Activated CD4-positive, alpha-beta T cell treated with anti-CD3 and anti-CD28 coated beads, Interleukin-2, Interleukin-4, amounts not matched to agents 100 ng/mL and 50 ng/mL, durations not matched to agents 16 hours and 8 hours (primary cell): Measurements from ENCODE around the gene MYCBP2.
"Not testable (repeated sequence)": the region's sequence is repeated elsewhere in the genome, so short reads cannot be mapped to it uniquely, and the experiment has no call there.

ENCODE experiments used
- DNase-seq: peaks from one replicate; pipeline ENCODE4 v3.0.0-alpha.2; 2020; ENCODE audit warnings: low spot score

Gene MYCBP2, protein sequence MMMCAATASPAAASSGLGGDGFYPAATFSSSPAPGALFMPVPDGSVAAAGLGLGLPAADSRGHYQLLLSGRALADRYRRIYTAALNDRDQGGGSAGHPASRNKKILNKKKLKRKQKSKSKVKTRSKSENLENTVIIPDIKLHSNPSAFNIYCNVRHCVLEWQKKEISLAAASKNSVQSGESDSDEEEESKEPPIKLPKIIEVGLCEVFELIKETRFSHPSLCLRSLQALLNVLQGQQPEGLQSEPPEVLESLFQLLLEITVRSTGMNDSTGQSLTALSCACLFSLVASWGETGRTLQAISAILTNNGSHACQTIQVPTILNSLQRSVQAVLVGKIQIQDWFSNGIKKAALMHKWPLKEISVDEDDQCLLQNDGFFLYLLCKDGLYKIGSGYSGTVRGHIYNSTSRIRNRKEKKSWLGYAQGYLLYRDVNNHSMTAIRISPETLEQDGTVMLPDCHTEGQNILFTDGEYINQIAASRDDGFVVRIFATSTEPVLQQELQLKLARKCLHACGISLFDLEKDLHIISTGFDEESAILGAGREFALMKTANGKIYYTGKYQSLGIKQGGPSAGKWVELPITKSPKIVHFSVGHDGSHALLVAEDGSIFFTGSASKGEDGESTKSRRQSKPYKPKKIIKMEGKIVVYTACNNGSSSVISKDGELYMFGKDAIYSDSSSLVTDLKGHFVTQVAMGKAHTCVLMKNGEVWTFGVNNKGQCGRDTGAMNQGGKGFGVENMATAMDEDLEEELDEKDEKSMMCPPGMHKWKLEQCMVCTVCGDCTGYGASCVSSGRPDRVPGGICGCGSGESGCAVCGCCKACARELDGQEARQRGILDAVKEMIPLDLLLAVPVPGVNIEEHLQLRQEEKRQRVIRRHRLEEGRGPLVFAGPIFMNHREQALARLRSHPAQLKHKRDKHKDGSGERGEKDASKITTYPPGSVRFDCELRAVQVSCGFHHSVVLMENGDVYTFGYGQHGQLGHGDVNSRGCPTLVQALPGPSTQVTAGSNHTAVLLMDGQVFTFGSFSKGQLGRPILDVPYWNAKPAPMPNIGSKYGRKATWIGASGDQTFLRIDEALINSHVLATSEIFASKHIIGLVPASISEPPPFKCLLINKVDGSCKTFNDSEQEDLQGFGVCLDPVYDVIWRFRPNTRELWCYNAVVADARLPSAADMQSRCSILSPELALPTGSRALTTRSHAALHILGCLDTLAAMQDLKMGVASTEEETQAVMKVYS (N-terminal part only)

DNA sequence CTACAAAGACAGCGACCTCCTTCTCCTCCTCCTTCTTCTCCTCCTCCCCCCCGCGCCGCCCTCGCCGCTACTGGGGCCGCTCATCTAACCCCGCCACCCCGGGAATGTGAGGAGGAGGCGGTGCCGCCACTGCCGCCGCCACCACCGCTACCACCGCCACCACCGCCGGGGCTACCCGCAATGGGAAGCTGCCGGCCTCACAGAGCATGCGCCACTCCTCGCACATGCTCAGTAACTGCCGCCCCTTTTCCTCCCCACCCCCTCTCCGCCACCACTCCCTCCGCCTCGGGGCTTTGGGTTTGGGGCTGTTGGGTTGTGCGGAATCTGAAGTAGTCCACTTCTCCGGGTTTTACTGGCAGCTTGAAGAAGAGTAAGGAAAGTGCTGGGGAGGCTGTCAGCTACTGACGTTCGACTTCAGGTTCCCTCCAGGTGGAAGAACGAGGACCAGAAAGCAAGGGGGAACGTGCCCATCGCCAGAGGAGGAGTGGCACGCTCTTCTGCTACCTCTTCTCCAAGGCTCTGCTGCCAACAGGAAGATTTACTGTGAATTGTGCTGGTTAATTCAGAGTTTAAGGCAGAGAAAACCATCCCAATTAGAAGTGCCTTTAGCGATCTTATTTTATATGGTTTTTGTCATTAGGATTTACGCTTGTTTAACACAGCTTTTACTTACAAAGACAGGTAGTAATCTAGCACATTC, at the start of gene MYCBP2:
MYCBP2 (minus strand) TSS at position 190 of the 700 bp plus-strand sequence. CDS start 319 bp downstream, outside the sequence.
- DNase-seq = peak; percentile 98

DNA sequence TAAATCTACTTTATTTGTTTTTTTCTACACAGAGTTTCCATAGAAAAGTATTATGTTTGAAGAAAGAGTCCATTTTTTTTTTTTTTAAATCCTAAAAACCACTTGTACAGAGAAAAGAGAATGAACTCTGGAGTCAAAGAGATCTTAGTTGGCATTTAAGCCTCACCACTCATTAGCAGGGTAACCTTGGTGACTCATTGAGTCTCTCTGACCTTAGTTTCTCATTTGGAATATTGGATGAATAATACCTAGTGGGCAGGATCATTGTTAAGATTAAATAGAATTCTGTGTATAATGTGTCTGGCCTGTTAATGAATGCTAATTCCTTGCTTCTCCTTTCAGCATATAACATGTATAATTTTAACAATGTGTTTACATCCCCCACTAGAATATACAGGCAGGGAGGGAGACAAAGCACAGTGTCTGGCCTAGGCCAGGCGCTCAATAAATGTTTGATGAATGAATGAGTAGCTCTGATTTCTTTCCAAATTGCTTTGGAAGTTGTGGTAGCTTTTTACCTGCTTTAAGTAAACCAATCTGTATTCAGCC, 48.7 kb upstream of the MYCBP2 start:
- no peak for DNase-seq

DNA sequence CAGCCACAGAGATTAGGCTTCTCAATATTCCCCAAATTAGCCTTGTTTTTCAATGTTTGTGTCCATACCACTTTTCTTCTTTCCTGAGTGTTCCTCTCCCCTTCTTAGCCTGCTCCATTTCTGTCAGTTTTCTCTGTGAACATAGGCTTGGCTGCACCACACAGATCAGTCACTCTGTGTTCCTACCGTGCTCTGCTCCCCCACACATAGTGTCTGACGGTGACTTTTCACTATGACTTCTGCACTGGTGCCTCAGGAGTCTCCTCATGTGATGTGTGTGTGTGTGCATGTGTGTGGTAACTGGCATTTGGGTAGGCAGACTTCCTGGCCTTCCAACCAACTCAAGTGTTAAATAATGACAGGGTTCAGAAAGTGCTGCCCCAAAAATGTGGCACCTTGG, 47.9 kb upstream of the MYCBP2 start:
- DNase-seq = no peak

DNA sequence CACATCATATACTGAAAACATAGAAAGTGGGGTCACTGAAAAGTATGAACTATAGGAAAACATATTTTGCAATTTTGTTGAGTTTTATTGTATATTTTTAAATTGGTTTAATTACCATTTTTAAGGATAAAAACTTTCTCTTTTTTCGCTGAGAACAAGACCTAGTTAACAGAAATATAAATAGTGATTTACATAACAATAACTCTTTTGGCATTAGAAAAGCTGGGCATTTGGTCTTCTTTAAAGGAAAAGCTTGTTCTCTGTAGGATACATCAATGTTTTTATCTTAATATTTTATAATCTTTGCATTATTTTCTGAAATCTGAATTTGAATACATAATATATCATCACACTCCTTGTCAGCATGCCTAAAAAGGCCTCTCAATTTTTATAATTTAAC, 47.4 kb upstream of the MYCBP2 start:
- no peak for DNase-seq

DNA sequence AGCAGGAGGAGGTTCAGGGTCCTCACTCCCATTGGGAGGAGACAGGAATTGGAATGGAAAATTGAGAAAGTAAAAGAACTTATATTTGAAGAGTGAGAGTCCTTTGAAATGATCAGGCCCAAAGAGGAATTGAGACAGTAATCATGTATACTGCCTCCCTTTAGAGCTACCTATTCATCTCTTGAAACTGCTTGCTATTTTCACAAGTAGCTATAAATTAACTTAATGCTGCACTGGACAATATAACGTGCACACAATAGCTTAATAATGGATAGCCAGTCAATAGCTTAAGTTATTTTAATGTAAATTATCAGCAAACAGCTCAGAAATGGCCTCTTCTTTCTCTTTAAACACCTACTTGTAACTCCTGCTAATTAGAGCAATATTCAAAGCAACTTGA, 46.6 kb upstream of the MYCBP2 start:
- no peak for DNase-seq

DNA sequence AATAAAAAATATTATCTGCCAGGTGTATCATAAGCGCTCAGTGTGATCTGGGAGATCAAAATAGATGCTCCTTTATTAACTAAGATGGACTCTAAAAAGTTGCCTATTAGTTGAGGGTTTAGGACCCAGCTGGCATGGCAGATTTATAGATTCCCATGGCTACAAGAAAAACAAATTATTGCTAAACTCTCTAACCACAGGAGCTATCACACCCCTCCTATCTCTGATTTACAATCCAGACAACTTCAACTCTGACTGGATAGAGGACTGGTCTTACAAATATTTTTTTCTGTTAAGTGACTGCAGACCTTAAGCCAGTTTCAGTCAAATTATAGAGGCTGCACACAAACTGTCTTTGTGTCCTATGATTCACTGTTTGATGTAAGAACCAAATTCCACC, 45.4 kb upstream of the MYCBP2 start:
- DNase-seq = no peak

DNA sequence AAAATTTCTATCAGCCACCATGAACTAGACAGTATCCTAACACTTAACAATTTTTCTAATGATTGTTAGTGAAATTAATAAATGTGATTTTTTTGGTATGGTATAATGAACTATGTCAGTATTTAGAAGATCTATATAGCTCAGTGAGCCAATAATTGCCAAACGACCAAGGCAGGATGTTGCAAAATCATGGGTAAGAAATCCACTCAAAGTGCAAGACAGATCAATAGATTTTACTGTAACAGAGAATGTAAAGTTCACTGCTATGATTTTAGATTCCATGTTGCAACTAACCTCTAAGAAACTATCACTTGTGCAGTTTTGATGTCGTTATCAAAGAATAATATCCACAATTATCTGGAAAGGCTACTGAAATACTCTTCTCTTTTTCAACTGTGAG, 44.0 kb upstream of the MYCBP2 start:
- no peak for DNase-seq

DNA sequence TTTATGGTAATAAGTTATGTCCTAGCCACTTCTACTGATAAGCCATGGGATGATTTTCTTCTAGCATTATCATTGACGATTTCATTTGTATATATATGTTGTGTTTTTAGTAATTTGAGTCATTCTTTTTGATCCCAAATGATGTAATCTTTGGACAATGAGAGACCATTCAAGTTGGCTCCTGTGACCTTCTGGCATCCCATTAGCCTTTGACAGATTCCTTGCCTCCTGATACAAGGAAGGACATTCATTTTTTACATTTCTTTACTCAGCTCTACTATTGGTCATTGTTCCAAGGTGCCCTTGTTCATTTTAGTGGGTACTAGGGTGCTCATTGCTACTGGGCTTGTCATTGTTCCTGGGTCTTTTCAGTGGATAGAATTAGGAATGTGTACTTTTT, 35.3 kb upstream of the MYCBP2 start:
- DNase-seq = no peak

DNA sequence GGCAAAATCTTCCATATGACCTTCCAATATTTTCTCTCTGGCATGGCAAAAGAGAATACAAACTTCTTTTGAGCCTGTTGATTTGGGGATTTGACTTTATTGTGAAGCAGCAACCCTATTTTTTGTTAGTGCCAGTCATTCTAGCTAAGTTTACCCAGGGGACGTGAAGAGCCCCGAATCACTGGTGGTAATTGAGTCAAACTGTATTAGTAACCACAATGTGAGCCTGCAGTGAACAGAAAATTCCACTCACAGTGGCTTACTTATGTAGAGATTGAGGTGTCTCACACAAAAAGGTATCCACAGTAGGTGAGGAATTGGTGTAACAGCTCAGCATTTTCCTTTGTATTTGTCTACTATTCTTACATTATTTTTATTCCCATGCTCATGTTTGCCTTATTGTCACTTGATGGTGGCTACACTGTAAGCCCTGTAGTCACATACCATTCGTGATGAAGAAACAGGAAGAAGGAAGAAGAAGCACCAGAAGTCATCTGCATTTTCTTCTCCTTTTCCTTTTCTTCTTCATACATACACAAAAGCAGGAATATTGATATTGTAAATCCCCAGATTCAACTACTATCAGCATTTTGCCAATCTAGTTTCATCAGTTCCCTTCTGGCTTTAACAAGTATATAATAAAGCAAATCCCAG, 33.3 kb upstream of the MYCBP2 start:
- DNase-seq = no peak

DNA sequence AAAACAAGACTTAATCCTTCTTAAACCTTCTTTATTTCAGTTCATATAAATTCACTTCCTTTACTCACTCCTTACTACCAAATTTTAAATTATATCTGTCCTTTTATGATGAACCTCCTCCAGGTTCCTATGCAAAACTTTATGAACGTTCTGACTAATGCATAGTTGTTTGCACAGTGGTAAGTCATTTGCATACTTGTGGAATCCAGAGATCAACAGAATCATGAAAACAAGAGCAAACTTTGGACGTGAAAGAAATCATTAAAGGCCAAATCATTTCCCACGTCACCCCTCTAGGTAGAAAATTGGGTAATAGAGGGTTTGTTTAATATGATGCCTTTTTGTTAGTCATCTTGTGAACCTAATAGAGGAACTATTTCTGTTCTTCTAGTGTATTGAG, 32.3 kb upstream of the MYCBP2 start:
- no peak for DNase-seq

DNA sequence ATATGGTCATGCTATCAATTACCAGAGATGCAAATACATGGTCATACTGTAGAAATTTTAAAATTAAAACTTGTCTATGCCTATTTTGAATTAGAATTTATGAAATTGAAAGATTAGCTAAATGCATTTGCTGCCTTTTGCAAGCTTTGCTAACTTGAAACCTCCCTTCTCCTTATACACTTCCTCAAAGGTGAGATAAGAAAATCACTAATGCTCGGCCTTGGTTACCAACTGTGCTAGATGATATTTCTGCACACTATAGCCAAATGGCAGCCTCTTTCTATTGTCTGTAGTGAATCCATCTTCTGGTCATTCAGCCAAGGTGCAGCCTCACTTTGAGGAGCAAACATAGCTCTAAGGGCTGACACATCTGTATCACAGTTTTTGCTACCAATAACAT, 31.1 kb upstream of the MYCBP2 start:
- DNase-seq = no peak

DNA sequence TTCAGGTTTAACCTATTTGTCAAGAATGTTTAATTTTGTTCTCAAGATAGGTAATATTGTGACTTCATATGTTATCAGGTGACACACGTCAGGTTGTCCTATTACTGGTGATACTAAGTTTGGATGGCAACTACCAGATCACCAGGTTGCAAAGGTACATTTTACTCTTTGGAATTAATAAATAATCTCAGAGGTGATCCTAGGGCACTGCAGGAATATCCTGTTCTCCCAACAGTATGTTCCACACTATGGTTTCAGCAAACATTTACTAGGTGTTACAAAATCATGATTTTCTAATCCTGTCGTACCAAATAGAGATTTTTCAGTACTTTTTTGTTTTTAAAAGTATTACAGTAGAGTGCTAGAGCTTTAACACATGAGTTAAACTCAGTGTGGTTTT, 29.3 kb upstream of the MYCBP2 start:
- no peak for DNase-seq

DNA sequence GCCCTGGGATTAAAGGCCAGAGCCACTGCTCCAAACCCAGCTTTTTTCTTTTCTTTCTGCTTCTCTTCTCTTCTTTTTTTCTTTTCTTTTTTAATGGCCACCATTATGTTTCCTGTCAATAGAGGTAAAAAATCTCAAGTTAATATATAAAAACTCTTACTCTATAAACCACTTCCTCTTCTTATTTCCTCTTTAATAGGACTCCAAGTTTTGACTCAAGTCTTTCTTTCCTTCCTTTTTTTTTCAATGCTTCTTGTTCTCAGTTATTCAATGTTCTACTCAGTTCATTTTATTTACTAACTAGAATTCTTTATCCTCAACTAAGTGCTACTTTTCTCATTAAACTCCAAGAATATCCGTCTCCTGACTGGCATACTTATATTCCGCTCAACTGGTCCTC, 27.1 kb upstream of the MYCBP2 start:
- no peak for DNase-seq

DNA sequence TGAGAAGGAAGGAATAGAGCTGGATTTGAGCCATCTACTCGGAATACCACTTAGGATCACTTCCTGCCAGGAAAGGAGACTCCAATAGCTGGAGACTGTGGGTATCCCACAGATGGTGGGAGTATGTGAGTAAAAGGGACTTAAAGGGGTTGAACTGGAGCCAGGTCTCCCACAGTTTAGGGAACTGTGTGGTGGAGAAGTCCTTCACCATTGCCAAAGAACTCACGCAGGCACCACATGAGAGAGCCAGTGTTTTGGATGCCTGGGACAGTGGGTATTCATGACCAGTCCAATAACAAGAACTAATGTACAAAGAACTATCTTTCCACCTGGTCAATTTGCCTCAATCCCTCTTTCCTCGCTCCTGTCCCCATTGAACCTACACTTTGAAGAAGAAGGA, 24.4 kb upstream of the MYCBP2 start:
- DNase-seq = no peak

DNA sequence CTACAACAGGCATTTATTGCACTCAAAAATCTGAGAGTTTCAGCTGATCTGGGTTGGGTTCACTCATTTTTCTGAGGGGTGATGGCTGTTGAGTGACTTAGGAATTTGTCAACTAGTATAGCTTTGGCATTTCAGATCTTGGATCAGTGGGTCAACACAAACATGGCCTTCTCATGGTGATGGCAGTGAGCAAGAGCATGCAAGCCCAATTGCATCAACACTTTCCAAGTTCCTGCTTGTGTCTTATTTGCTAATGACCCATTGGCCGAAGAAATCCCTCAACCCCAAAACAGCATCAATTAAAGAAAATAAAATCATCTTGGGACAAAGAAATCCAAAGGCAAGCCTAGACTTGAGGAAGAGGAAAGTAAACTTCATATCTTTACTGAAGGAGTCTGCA, 23.9 kb upstream of the MYCBP2 start:
- DNase-seq = no peak

DNA sequence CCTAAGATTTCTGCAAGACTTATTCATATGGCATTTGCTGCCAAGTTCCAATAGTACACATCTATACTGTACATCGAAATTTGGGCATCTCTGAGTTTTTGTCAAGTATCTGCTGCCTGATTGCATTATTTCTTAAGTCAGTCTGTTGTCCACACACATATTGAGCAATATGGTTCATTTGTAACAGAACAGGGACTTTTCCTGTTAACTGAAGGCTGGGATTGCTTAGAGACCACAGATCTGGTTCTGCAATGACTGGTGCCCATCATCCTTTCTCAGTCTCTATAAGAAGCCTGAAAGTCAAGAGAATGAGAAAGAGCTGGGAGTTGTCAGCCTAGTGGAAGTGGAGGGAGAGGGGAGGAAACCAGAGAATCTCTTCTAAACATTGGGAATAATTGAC, 22.5 kb upstream of the MYCBP2 start:
- DNase-seq = peak; percentile 14

DNA sequence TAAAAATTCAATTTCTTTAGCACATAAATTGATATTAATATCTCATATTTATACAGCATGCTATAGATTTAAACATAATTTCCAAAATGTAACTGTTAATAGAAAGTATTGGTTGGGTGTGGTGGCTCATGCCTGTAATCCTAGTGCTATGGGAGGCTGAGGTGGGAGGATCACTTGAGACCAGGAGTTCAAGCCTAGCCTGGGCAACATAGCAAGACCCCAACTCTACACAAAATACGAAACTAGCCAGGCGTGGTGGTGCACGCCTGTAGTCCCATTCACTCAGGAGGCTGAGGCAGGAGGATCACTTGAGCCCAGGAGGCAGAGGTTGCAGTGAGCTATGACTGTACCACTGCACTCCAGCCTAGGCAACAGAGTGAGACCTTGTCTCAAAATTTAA, 20.5 kb upstream of the MYCBP2 start:
- DNase-seq = not testable (repeated sequence)

DNA sequence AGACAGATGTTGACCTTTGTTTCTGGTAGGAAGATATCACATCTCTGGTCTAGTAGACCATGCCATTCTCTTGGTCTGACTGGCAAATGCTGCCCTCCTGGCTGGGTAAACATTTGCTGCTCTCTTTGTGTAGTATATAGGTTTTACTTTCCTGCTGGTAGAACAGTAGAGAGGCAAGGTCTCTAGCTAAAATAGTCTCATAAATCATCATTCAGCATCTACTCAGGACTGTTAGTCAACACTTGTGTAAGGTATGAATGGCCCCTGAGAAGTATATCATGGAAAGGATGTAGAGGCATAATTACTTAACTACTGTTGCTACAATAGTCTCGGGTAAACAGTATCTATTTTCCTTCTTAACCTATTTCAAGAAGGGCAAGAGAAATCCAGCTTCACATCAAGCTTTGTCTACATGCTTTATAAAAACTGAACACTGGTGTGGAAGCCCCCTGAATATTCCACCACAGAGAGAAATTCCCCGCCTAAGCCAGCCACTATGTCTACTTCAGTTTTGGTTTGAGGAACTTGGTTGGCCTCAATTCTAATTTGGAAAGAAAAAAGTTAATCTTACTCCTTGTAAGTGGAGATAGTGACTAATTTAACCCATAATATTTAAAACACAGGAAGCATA, 18.4 kb upstream of the MYCBP2 start:
- DNase-seq = peak; percentile 46

DNA sequence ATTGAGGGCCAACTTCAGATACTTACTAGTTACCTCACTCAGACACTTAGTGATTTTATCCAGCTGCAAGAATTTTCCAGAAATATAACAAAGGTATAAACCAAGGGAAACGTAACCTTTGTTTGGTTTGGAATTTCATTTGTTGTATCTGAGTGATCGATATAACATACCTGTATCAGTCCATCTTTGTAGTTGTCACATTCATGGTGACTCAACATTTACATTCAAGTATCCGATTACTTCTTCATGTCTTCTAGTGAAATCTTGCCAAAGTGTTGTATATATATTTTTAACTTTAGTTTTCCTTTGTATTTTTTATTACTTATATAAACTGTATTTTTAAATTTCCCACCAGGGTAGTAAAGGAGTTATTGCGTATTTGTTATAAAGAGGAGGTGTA, 16.9 kb upstream of the MYCBP2 start:
- DNase-seq = no peak

DNA sequence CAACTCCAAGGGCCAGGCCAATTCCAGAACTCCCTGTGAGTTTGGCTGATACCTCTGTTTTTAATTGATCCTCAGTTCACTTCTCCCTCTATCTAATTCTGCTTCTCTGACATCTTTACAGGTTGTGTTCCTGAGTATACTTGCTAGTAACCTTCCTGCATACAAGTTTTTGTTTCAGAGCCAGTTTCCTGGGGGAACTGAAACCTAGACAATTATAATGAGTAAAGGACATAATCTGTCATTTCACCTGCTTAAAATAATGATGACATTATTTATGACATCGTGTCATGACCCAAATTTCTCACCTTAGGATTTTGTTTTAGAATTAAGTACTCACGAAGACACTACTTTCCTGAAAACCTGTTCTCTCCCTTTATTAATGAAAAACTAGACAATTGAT, 12.5 kb upstream of the MYCBP2 start:
- no peak for DNase-seq

DNA sequence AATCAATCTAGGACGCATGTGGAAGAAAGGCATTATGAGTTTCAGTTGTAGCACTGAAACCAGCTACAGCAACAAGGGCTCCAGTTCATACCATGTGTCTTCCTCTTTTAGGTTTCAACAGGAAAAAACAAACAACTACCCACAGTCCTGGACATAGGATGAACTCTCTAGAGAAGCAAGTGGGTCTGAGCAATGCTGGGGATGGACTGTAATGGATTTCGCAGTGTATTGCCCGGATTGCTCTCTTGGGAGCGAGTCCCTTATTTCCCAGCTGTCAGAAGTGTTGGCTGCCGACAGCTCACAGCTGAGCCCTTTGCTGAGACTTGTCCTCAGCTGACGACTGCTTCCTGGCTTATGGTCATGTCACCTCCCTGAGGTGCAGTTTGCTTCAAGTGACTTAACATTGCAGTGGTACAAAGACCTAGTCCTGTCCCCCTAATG, 12.1 kb upstream of the MYCBP2 start:
- DNase-seq = no peak
